ENCODE data around the gene GATAD1. TPM values are rescaled to one million over a fixed set of nuclear protein-coding genes. Genes with fewer than 3 reads are reported as not detected.

Gene GATAD1
- total RNA-seq, 1 experiment from 2014 or later: 41.2 TPM

GRCh38 chr7:92421676-92422435 lies 25.4 kb upstream of the GATAD1 start:
- CTCF ChIA-PET: interaction anchor here (0.9 to 1.6 kb wide), 3 partner anchors 9 to 39 kb away, joined by 3 to 6 read pairs (median 4); partner anchors contain the start of gene GATAD1
- no peak overlapping the region for H3K4me3 Mint-ChIP-seq (ENCODE audit: unreplicated experiment)
- intact Hi-C loops (cut with micrococcal nuclease): no loop called here
- DNase-seq (ENCODE audit: unreplicated experiment): peak; percentile 18
- peaks cover 5% of the 10 kb centered on the region for H3K4me1 Mint-ChIP-seq (ENCODE audit: insufficient read depth, unreplicated experiment)
- H3K27me3 Mint-ChIP-seq (ENCODE audit: insufficient read depth, unreplicated experiment): no peaks in the 10 kb centered on the region
- no peak for TF ChIP-seq CTCF (IDR thresholded peaks at IDR 0.05; ENCODE audit: unreplicated experiment)
- no peak overlapping the region for H3K27ac Mint-ChIP-seq (ENCODE audit: low read depth, unreplicated experiment)
- H3K9me3 Mint-ChIP-seq (ENCODE audit: unreplicated experiment): no peaks in the 10 kb centered on the region
- POLR2A ChIA-PET: no interaction called here
- BruUV-seq (replicated peaks): no TSS peak
- no peaks in the 10 kb centered on the region for H3K36me3 Mint-ChIP-seq (ENCODE audit: insufficient read depth, unreplicated experiment)

GRCh38 chr7:92422926-92423325 lies 24.4 kb upstream of the GATAD1 start:
- H3K27me3 Mint-ChIP-seq (ENCODE audit: insufficient read depth, unreplicated experiment): no peaks in the 10 kb centered on the region
- intact Hi-C loops (cut with micrococcal nuclease): no loop called here
- H3K4me1 Mint-ChIP-seq (ENCODE audit: insufficient read depth, unreplicated experiment): peaks cover 5% of the 10 kb centered on the region
- no peak overlapping the region for H3K27ac Mint-ChIP-seq (ENCODE audit: low read depth, unreplicated experiment)
- no TSS peak for BruUV-seq (replicated peaks)
- H3K9me3 Mint-ChIP-seq (ENCODE audit: unreplicated experiment): no peaks in the 10 kb centered on the region
- no peaks in the 10 kb centered on the region for H3K36me3 Mint-ChIP-seq (ENCODE audit: insufficient read depth, unreplicated experiment)
- CTCF ChIA-PET: interaction anchor here (0.5 to 3.2 kb wide), 6 partner anchors 11 to 208 kb away, joined by 3 to 42 read pairs (median 4); partner anchors contain the start of gene GATAD1
- POLR2A ChIA-PET: no interaction called here
- no peak for DNase-seq (ENCODE audit: unreplicated experiment)
- TF ChIP-seq CTCF (IDR thresholded peaks at IDR 0.05; ENCODE audit: unreplicated experiment): no peak
- H3K4me3 Mint-ChIP-seq (ENCODE audit: unreplicated experiment): no peak overlapping the region

GRCh38 chr7:92423710-92424131 lies 23.6 kb upstream of the GATAD1 start:
- Mint-ChIP-seq H3K9me3 (ENCODE audit: unreplicated experiment) (no peaks in the 10 kb centered on the region), H3K27me3 (ENCODE audit: insufficient read depth, unreplicated experiment) (no peaks in the 10 kb centered on the region), H3K4me3 (ENCODE audit: unreplicated experiment) (peak overlapping the region; percentile 0), H3K4me1 (ENCODE audit: insufficient read depth, unreplicated experiment) (peaks cover 5% of the 10 kb centered on the region), H3K36me3 (ENCODE audit: insufficient read depth, unreplicated experiment) (no peaks in the 10 kb centered on the region), H3K27ac (ENCODE audit: low read depth, unreplicated experiment) (no peak overlapping the region)
- POLR2A ChIA-PET: interaction anchor here (0.8 to 1.3 kb wide), 5 partner anchors 11 to 104 kb away, joined by 3 to 14 read pairs (median 3); partner anchors contain the start of gene GATAD1
- DNase-seq (ENCODE audit: unreplicated experiment): no peak
- TF ChIP-seq CTCF (IDR thresholded peaks at IDR 0.05; ENCODE audit: unreplicated experiment): no peak
- no TSS peak for BruUV-seq (replicated peaks)
- intact Hi-C loops (cut with micrococcal nuclease): loop anchor here (1.0 kb wide), 1 partner anchor 24 kb away; the partner anchor contains the start of gene GATAD1
- CTCF ChIA-PET: interaction anchor here (0.5 to 4.1 kb wide), 16 partner anchors 9 to 271 kb away, joined by 3 to 52 read pairs (median 3); partner anchors contain the start of gene GATAD1

DNA sequence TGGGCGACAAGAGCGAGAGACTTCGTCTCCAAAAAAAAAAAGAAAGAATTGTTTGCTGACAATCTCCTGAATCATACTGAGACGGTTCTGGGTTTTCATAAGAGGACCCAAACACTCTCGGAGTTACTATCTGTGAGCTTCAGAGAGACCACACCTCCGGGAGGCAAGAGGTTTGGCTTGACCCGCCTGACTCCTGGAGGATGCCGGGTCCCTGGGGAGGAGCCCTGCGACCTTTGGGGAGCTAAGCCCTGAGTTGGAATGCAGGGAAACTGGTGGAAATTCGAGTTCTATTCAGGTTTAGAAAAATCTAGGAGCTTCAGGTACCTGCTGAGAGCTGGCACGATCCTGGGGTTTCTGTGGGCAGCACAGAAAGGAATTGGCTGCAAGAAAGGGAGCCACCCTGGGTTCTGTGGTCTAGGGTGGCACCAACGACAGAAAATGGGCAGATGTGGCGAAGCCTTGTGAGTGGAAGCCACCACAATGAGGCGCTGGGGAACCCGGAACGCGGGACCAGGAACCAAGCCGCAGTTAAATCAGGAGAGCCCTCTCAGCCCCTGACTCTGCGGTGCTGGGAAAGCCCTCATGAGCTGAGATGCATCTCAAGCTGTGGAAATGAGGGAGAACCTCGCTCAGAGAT lies 21.9 kb upstream of the GATAD1 start:
- Mint-ChIP-seq H3K9me3 (ENCODE audit: unreplicated experiment) (no peaks in the 10 kb centered on the region), H3K27me3 (ENCODE audit: insufficient read depth, unreplicated experiment) (no peaks in the 10 kb centered on the region), H3K4me3 (ENCODE audit: unreplicated experiment) (no peak overlapping the region), H3K27ac (ENCODE audit: low read depth, unreplicated experiment) (no peak overlapping the region), H3K4me1 (ENCODE audit: insufficient read depth, unreplicated experiment) (peaks cover 5% of the 10 kb centered on the region), H3K36me3 (ENCODE audit: insufficient read depth, unreplicated experiment) (no peaks in the 10 kb centered on the region)
- DNase-seq (ENCODE audit: unreplicated experiment): no peak
- TF ChIP-seq CTCF (IDR thresholded peaks at IDR 0.05; ENCODE audit: unreplicated experiment): no peak
- POLR2A ChIA-PET: no interaction called here
- intact Hi-C loops (cut with micrococcal nuclease): no loop called here
- CTCF ChIA-PET: interaction anchor here (0.5 to 4.1 kb wide), 18 partner anchors 10 to 477 kb away, joined by 3 to 52 read pairs (median 4); partner anchors contain the start of gene GATAD1
- BruUV-seq (replicated peaks): no TSS peak

Measured in MCF 10A (cell line).